ENCODE measurements around the gene ATRIP. TPM values are rescaled to one million over a fixed set of nuclear protein-coding genes. Genes with fewer than 3 reads are reported as not detected.

The ATRIP gene
- total RNA-seq, 1 experiment from 2014 or later = 8.5 TPM

DNA sequence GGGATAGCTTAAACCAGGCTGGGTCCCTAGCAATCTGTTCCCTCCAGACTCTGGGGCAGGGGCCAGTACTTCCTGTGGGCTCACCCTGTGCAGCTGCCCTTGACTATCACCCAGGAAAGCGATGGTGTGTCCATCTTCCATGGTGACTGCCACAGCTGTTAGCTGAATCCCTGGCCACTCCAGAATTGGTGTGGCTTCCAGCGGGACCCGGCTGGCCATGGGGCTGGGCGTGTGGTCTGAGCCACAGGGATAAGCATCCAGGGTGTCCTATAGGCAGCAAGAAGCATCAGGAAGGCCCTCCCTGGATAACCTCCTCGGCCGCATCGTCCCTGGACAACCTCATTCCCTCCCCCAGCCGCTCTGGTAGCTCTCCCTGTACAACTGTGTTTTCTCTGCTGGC lies 23.9 kb upstream of the ATRIP start:
- no peak overlapping the region for H3K27ac ChIP-seq
- H3F3A ChIP-seq (ENCODE audit: insufficient read depth, low read depth) = no peaks in the 10 kb centered on the region
- ChIA-PET CTCF (interaction anchor here (1.2 kb wide), 1 partner anchor 17 kb away, joined by 4 read pairs; the partner anchor contains the start of gene CCDC51), POLR2A (ENCODE audit: unreplicated experiment) (interaction anchor here (0.7 kb wide), 1 partner anchor 235 kb away, joined by 3 read pairs; no protein-coding TSS in a partner anchor)
- no peak overlapping the region for H3K4me3 ChIP-seq
- no peaks in the 10 kb centered on the region for H3K9me3 ChIP-seq (ENCODE audit: insufficient read depth, low read depth)
- H3K79me2 ChIP-seq (ENCODE audit: low read depth) = peaks cover 17% of the 10 kb centered on the region
- H3K4me1 ChIP-seq (replicated peaks; ENCODE audit: insufficient read depth) = no peaks in the 10 kb centered on the region
- no peak for DNase-seq
- H3K36me3 ChIP-seq (ENCODE audit: low read depth) = no peaks in the 10 kb centered on the region
- no peaks in the 10 kb centered on the region for H4K20me1 ChIP-seq (ENCODE audit: insufficient read depth)
- H3K9me2 ChIP-seq (ENCODE audit: insufficient read depth) = no peaks in the 10 kb centered on the region
- intact Hi-C loops (cut with micrococcal nuclease; ENCODE audit: unreplicated experiment) = no loop called here
- H3K27me3 ChIP-seq (ENCODE audit: insufficient read depth, low read depth) = no peaks in the 10 kb centered on the region
- TF ChIP-seq EZH2 (IDR thresholded peaks at IDR 0.05; ENCODE audit: low read depth) = no peak
- TF ChIP-seq, protein P1, sequence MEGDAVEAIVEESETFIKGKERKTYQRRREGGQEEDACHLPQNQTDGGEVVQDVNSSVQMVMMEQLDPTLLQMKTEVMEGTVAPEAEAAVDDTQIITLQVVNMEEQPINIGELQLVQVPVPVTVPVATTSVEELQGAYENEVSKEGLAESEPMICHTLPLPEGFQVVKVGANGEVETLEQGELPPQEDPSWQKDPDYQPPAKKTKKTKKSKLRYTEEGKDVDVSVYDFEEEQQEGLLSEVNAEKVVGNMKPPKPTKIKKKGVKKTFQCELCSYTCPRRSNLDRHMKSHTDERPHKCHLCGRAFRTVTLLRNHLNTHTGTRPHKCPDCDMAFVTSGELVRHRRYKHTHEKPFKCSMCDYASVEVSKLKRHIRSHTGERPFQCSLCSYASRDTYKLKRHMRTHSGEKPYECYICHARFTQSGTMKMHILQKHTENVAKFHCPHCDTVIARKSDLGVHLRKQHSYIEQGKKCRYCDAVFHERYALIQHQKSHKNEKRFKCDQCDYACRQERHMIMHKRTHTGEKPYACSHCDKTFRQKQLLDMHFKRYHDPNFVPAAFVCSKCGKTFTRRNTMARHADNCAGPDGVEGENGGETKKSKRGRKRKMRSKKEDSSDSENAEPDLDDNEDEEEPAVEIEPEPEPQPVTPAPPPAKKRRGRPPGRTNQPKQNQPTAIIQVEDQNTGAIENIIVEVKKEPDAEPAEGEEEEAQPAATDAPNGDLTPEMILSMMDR (conservative IDR thresholded peaks at IDR 0.05) = no peak
- H2AFZ ChIP-seq = no peak overlapping the region
- no TSS peak for BruUV-seq (replicated peaks)
- H3K4me2 ChIP-seq = no peak overlapping the region

DNA sequence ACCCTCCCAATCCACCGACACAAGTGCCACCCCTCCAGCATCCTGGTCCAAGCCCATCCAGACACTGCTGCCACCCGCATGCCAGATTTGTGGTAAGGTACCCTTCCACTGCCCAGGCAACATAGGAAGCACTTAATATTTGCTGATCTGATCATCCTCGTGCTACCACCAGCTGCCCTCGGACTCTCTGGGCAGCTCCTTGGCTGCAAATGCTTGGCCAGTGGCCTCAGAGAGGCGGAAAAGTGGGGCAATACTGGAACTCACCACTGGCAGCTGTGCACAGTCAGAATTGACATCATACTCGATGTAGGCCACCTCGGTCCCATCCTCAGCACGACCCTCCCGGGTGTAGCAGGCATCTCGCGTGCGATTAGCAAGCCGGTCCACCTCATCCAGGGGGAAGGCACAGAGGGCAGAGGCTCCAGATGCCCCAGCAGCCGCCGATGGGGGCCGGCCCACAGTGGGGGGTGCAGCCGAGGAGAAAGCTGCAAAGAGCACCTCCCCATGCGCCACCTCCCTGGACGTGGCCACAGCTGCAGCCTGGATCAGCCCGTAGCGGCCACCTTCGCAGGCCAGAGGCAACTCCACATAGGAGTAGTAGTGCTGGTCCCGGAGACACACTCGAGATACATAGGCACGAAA lies 23.2 kb upstream of the ATRIP start:
- DNase-seq = no peak
- peaks cover 5% of the 10 kb centered on the region; the same call in 1 of the 2 replicates for H3K4me1 ChIP-seq (replicated peaks; ENCODE audit: insufficient read depth)
- ChIA-PET CTCF (interaction anchor here (1.2 kb wide), 1 partner anchor 16 kb away, joined by 4 read pairs; the partner anchor contains the start of gene CCDC51), POLR2A (ENCODE audit: unreplicated experiment) (interaction anchor here (0.7 kb wide), 1 partner anchor 236 kb away, joined by 3 read pairs; no protein-coding TSS in a partner anchor)
- no TSS peak for BruUV-seq (replicated peaks)
- no peaks in the 10 kb centered on the region for H3F3A ChIP-seq (ENCODE audit: insufficient read depth, low read depth)
- intact Hi-C loops (cut with micrococcal nuclease; ENCODE audit: unreplicated experiment) = no loop called here
- no peaks in the 10 kb centered on the region for H4K20me1 ChIP-seq (ENCODE audit: insufficient read depth)
- no peaks in the 10 kb centered on the region for H3K27me3 ChIP-seq (ENCODE audit: insufficient read depth, low read depth)
- no peak overlapping the region for H3K4me2 ChIP-seq
- H3K27ac ChIP-seq = no peak overlapping the region
- no peaks in the 10 kb centered on the region for H3K9me3 ChIP-seq (ENCODE audit: insufficient read depth, low read depth)
- TF ChIP-seq EZH2 (IDR thresholded peaks at IDR 0.05; ENCODE audit: low read depth) = no peak
- no peak overlapping the region for H3K4me3 ChIP-seq
- H2AFZ ChIP-seq = no peak overlapping the region
- H3K79me2 ChIP-seq (ENCODE audit: low read depth) = peaks cover 24% of the 10 kb centered on the region
- H3K36me3 ChIP-seq (ENCODE audit: low read depth) = no peaks in the 10 kb centered on the region
- no peaks in the 10 kb centered on the region for H3K9me2 ChIP-seq (ENCODE audit: insufficient read depth)

DNA sequence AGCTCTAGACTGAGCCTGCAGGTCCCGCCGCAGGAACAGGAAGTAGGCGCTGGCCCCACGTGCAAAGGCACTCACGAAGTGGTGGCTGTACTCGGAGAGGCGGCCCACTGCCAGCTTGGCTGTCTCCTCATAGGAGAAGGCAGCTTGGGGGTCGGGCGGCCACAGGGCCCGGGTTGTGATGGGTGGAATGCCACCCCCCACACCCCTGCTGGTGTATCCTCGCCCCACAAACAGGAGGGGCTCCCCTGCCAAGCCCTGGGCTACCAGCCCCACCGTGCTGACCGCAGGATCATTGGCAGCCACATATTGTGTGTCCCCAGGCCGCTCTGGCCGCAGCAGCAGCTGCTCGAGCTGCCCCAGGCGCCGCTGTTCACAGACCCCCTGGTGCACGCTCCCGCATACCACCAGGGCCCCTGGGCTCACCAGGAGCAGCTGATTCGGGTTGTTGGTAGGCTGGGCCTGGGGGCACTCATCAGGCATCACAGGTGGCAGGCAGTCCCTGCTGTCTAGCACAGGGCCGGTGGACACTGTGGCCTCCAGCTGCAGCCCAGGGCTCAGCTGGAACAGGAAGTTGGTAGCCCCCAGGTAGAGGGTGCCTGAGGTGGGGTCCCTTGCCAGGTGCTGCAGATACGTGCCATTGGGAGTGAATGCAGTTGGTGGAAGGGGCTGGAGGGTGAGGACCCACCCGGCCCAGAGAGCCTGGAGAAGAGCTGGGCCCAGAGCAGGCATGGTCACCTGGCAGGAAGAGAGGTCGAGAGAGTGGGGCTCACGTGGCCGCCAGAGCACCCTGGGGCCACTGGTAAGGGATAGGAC lies 22.4 kb upstream of the ATRIP start:
- DNase-seq = no peak
- Histone ChIP-seq H3K27me3 (ENCODE audit: insufficient read depth, low read depth) (no peaks in the 10 kb centered on the region), H4K20me1 (ENCODE audit: insufficient read depth) (no peaks in the 10 kb centered on the region), H3K9me2 (ENCODE audit: insufficient read depth) (no peaks in the 10 kb centered on the region), H3K79me2 (ENCODE audit: low read depth) (peaks cover 25% of the 10 kb centered on the region), H3F3A (ENCODE audit: insufficient read depth, low read depth) (no peaks in the 10 kb centered on the region), H2AFZ (no peak overlapping the region), H3K9me3 (ENCODE audit: insufficient read depth, low read depth) (no peaks in the 10 kb centered on the region), H3K4me3 (no peak overlapping the region), H3K4me1 (replicated peaks; ENCODE audit: insufficient read depth) (peaks cover 5% of the 10 kb centered on the region; the same call in 1 of the 2 replicates), H3K27ac (no peak overlapping the region), H3K36me3 (ENCODE audit: low read depth) (no peaks in the 10 kb centered on the region), H3K4me2 (no peak overlapping the region)
- intact Hi-C loops (cut with micrococcal nuclease; ENCODE audit: unreplicated experiment) = no loop called here
- CTCF ChIA-PET = no interaction called here
- POLR2A ChIA-PET (ENCODE audit: unreplicated experiment) = interaction anchor here (0.6 kb wide), 1 partner anchor 169 kb away, joined by 7 read pairs; no protein-coding TSS in a partner anchor
- TF ChIP-seq EZH2 (IDR thresholded peaks at IDR 0.05; ENCODE audit: low read depth) = no peak
- TF ChIP-seq, protein P1 (conservative IDR thresholded peaks at IDR 0.05) = no peak
- BruUV-seq (replicated peaks) = no TSS peak
